Esophagus muscularis mucosa (tissue), 4 donors: ENCODE results near the gene ZNF524. TPM values are rescaled to one million over a fixed set of nuclear protein-coding genes. Genes with fewer than 3 reads are reported as not detected.
"Not testable (repeated sequence)": the region's sequence is repeated elsewhere in the genome, so short reads cannot be mapped to it uniquely, and the experiment has no call there.

Experiments used
- DNase-seq: peaks from one replicate; pipeline ENCODE4 v3.0.0-alpha.2; 2017; ENCODE audit errors: extremely low spot score
- H3K27ac ChIP-seq, 4 donors: fragments of 200-600 bp; sonication (generic); replicated peaks in 1 of 4; 1 replicate in 3 of 4; 2 replicates in 1 of 4; pipeline ENCODE4 v1.5.1; 2016 to 2019; ENCODE audit warnings: mild to moderate bottlenecking in 1 of 4
- H3K27me3 ChIP-seq, 4 donors: fragments of 200-600 bp; sonication (generic); one replicate each; pipeline versions ENCODE4 v1.5.1 to v1.6.0; 2016 to 2019
- H3K36me3 ChIP-seq, 4 donors: fragments of 200-600 bp; sonication (generic); one replicate each; pipeline ENCODE4 v1.5.1; 2016 to 2019
- H3K4me1 ChIP-seq, 4 donors: fragments of 200-600 bp; sonication (generic); one replicate each; pipeline ENCODE4 v1.5.1; 2016 to 2019
- H3K4me3 ChIP-seq, 4 donors: fragments of 200-600 bp; sonication (generic); 1 replicate in 2 of 4; 2 replicates in 2 of 4; pipeline ENCODE4 v1.5.1; 2016 to 2019; ENCODE audit warnings: mild to moderate bottlenecking in 4 of 4, moderate library complexity in 1 of 4
- H3K9me3 ChIP-seq, 4 donors: fragments of 200-600 bp; sonication (generic); 1 replicate in 3 of 4; 2 replicates in 1 of 4; pipeline ENCODE4 v1.5.1; 2016 to 2019
- CTCF ChIP-seq, 3 experiments: fragments of 200-600 bp in 2 of 3; fragments of 450-650 bp in 1 of 3; sonication (generic) in 2 of 3; IDR thresholded peaks; one replicate each; pipeline ENCODE4 v1.5.1; 2017 to 2019; ENCODE audit warnings: antibody characterized with exemption in 3 of 3, mild to moderate bottlenecking in 2 of 3, moderate library complexity in 1 of 3
- EP300 ChIP-seq: sonication (generic); formaldehyde crosslinking; IDR thresholded peaks from one replicate; pipeline ENCODE4 v1.6.1; 2017; ENCODE audit warnings: antibody characterized with exemption
- POLR2A ChIP-seq: fragments of 450-650 bp; IDR thresholded peaks from one replicate; pipeline ENCODE4 v1.6.1; 2017; ENCODE audit warnings: antibody characterized with exemption, moderate library complexity, mild to moderate bottlenecking, low read depth
- POLR2AphosphoS5 ChIP-seq, 2 donors: sonication (generic); formaldehyde crosslinking; IDR thresholded peaks; one replicate each; pipeline ENCODE4 v1.6.1; 2017; ENCODE audit warnings: antibody characterized with exemption in 2 of 2
- WGBS: methylation state at CpG from one replicate; pipeline ENCODE4 v1.1.5; 2018; 5-methylcytosine and 5-hydroxymethylcytosine counted together
- intact Hi-C: fragments of 100-400 bp; cut with DNase I; formaldehyde crosslinking; loops from one replicate; pipeline ENCODE4 v1.15.1; 2023
- total RNA-seq, 4 donors: library from RNA; depleted of rRNA; stranded (reverse); fragments of >200 nt; gene quantifications; one replicate each; pipeline versions ENCODE4 v1.1.0 to v1.2.1, GENCODE V29; 2016

Gene ZNF524
- total RNA-seq, 4 donors from 2014 or later: 20.5 to 36.2 (median 27.9) TPM

- TF ChIP-seq EP300 (no peak), POLR2AphosphoS5 (IDR thresholded peaks at IDR 0.05) (no peak), POLR2A (no peak), CTCF (IDR thresholded peaks at IDR 0.05) (no peak)
- no peak overlapping the region for H3K27ac ChIP-seq
- H3K4me1 ChIP-seq: peaks cover 0 to 6% (median 4%) of the 10 kb centered on the region in 4 donors
- no peaks in the 10 kb centered on the region for H3K36me3 ChIP-seq
- DNase-seq: no peak
- intact Hi-C loops: no loop called here
- H3K9me3 ChIP-seq: no peaks in the 10 kb centered on the region
- no peak overlapping the region for H3K4me3 ChIP-seq
- peaks cover 0 to 36% (median 0%) of the 10 kb centered on the region in 4 donors for H3K27me3 ChIP-seq
These were observed 32.3 kb upstream of the ZNF524 start for GRCh38 chr19:55567708-55568328.

- WGBS: 90% methylated on average over 5 of the region's 5 CpGs
- intact Hi-C loops: not testable (repeated sequence)
These were observed 30.6 kb upstream of the ZNF524 start for GRCh38 chr19:55569477-55569876.

GRCh38 chr19:55573929-55574328 is 26.2 kb upstream of the ZNF524 start:
- H3K27ac ChIP-seq, DNase-seq, H3K4me1 ChIP-seq, H3K4me3 ChIP-seq, H3K27me3 ChIP-seq, intact Hi-C loops, H3K9me3 ChIP-seq: not testable (repeated sequence)
- 92% methylated on average over 6 of the region's 6 CpGs for WGBS
- peaks cover 17 to 24% (median 22%) of the 10 kb centered on the region in 4 donors for H3K36me3 ChIP-seq

More at GRCh38 chr19:55569477-55569876, 30.6 kb upstream of the ZNF524 start:
- not testable (repeated sequence) for H3K27ac ChIP-seq, DNase-seq, H3K9me3 ChIP-seq, H3K36me3 ChIP-seq, H3K4me3 ChIP-seq, H3K4me1 ChIP-seq
- H3K27me3 ChIP-seq: peaks cover 0 to 26% (median 0%) of the 10 kb centered on the region in 4 donors

- Histone ChIP-seq H3K9me3 (no peaks in the 10 kb centered on the region), H3K4me1 (peaks cover 9 to 24% (median 19%) of the 10 kb centered on the region in 4 donors), H3K27ac (no peak overlapping the region), H3K4me3 (no peak overlapping the region), H3K27me3 (no peaks in the 10 kb centered on the region), H3K36me3 (peaks cover 19 to 27% (median 25%) of the 10 kb centered on the region in 4 donors)
- intact Hi-C loops: no loop called here
- TF ChIP-seq EP300: no peak
- no peak for TF ChIP-seq POLR2A
- no peak for TF ChIP-seq POLR2AphosphoS5 (IDR thresholded peaks at IDR 0.05)
- no peak for TF ChIP-seq CTCF (IDR thresholded peaks at IDR 0.05)
- no peak for DNase-seq
- 87% methylated on average over 5 of the region's 5 CpGs for WGBS
These were observed 23.3 kb upstream of the ZNF524 start for GRCh38 chr19:55576746-55577145.

- intact Hi-C loops: no loop called here
- no peak overlapping the region for H3K27ac ChIP-seq
- 92% methylated on average over 46 of the region's 83 CpGs for WGBS
These were observed 21.9 kb upstream of the ZNF524 start for GRCh38 chr19:55578031-55578760.

More at GRCh38 chr19:55578031-55578760, 21.9 kb upstream of the ZNF524 start:
- Histone ChIP-seq H3K36me3 (peaks cover 19 to 27% (median 25%) of the 10 kb centered on the region in 4 donors), H3K4me1 (peaks cover 12 to 32% (median 26%) of the 10 kb centered on the region in 4 donors), H3K27me3 (no peaks in the 10 kb centered on the region), H3K4me3 (no peak overlapping the region), H3K9me3 (no peaks in the 10 kb centered on the region)
- no peak for TF ChIP-seq CTCF (IDR thresholded peaks at IDR 0.05)
- TF ChIP-seq POLR2A: no peak
- TF ChIP-seq EP300: no peak
- TF ChIP-seq POLR2AphosphoS5 (IDR thresholded peaks at IDR 0.05): no peak
- no peak for DNase-seq
